ENCODE data around the gene FBXL20.

GRCh38 chr17:39277110-39277509, 124.3 kb downstream of the FBXL20 start:
- TF ChIP-seq CTCF (optimal IDR thresholded peaks at IDR 0.05 in 1 of 3, IDR thresholded peaks at IDR 0.05 in 1 of 3, conservative IDR thresholded peaks at IDR 0.05 in 1 of 3; ENCODE audit: extremely low read depth in 1 of 3, insufficient read depth in 2 of 3, low read length in 3 of 3) = no peak
- no peak for TF ChIP-seq EZH2 (IDR thresholded peaks at IDR 0.05; ENCODE audit: low read length)
